ENCODE data around the gene PSRC1.
"Not testable (repeated sequence)": the region's sequence is repeated elsewhere in the genome, so short reads cannot be mapped to it uniquely, and the experiment has no call there.

The PSRC1 gene

DNA sequence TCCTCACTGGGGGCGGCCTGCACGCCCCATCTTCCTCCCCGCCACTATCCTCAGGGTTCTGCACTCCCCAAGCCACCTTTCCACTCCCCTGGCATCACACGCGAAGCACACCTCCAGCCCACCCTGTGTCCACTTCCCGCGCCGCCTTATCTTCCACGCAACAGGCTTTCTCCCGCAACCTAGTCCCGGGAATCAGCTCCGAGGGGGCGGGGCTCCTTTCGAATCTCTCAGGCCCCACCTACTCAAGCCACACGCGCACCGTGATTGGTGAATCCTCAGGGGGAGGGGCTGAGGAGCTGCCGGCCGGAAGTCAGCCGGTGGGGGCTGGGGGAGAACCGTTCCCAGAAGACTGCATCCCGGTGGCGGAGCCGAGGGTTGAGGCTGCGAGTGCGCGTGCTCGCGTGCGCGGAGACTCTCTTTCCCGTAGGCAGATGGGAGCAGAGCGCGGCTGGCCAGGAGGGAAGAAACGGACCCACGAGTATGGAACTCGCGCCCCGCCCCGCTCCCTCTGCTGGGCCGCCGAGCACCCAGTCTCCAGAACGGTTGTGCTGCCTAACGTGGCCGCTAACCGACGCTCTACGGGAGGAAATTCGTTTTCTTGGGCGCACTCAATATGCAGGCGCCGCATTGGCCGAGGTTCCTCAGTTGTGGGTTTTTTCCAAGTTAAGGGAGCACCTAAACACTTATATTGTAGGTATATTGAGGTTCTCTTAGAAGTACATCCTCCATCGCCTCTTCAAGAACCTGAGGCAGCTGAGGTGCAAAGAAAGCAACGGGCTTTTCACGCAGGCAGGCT lies at the start of gene PSRC1:
Gene PSRC1 (minus strand): TSS at position 194 of the 796 bp plus-strand sequence.
- H3K4me3 ChIP-seq (ENCODE audit: low read depth, low read length): peak within 1 kb of the TSS; percentile 69
- DNase-seq (ENCODE audit: low read depth): peak; percentile 88

DNA sequence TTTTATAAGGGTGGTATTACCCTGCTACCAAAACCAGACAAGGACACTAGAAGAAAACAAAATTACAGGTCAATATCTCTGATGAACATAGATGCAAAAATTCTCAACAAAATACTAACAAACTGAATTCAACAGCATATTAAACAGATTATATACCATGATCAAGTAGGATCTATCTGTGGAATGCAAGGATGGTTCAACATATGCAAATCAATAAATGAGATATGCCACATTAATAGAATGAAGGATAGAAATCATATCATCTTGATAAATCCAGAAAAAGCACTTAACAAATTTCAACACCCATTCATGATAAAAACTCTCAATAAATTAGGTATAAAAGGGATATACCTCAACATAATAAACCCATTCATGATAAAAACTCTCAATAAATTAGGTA lies 48.2 kb upstream of the PSRC1 start:
- DNase-seq (ENCODE audit: low read depth): no peak
- H3K4me3 ChIP-seq (ENCODE audit: low read depth, low read length): no peak overlapping the region

DNA sequence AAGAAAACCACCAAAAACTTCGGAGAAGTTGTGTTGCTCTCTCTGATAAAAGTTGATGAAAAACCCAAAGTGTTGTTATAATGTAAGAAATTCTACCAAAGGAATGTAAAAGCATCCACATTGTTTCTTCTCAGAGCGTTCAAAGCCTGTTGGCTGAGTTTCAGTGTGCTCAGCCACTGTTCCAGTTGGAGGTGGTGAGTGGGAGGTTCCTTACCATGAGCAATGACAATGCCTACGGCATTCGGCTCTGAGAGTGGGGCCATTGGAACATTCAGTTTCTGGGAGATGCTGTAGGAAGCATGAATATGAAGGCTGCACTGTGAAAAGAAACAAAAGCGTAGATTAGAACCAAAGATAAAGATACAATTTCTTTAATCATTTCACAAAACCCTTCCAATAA lies 44.3 kb upstream of the PSRC1 start:
- no peak overlapping the region for H3K4me3 ChIP-seq (ENCODE audit: low read depth, low read length)
- DNase-seq (ENCODE audit: low read depth): no peak

DNA sequence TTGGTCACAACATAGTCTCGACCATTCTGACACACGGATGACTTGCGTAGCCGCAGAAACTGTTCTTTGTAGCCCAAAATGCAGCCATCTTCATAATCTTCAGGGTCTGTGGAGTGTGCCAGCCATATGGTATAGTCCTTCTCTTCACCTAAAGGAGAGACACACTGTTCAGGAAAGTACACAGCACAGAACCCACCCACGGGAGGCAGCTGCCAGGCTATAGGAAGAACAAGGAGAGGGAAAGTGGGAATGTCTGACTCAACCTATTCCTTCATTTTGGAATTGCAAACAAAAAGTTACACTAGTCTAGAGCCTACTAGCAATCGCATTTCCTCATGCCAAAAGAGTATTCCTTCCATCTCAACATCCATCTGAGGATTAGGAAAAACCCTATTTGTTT lies 40.0 kb upstream of the PSRC1 start:
- no peak overlapping the region for H3K4me3 ChIP-seq (ENCODE audit: low read depth, low read length)
- no peak for DNase-seq (ENCODE audit: low read depth)

DNA sequence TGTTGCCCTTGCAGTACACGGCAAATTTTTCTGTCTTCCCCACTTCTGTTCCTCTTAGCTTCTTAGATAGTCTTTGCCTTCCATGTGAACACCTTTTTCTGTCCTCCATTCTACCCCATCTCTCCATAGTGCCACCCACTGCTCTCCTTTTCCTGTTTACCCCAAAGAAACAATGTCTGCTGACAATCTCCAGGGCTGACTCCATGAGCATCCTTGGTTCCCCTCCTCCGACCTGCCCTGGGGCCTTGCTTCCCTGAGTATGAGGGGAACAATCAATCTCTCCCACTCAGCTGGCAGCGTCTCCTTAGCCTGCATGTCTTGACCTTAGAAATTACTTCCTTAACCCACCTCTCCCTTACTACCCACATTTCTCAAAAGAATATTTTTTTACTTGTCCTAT lies 36.2 kb upstream of the PSRC1 start:
- DNase-seq (ENCODE audit: low read depth): no peak
- H3K4me3 ChIP-seq (ENCODE audit: low read depth, low read length): no peak overlapping the region

DNA sequence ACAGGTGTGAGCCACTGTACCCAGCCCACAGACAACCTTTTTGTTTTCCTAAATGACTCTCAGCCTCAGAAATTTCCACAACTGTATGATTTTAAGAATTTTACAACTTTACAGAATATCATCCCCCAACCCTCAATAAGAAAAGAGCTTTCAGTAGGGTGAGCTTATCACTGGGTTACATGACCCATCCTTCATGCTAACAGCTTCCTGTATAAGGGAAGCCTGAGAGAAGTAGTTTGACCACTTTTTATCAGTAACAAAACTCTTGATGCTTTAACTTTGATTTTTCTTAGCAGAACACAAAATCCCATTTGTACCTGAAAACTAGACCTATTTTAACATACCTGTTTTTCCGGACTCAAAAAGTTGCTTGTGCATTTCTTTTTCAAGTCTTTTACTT lies 33.6 kb upstream of the PSRC1 start:
- H3K4me3 ChIP-seq (ENCODE audit: low read depth, low read length): no peak overlapping the region
- no peak for DNase-seq (ENCODE audit: low read depth)

DNA sequence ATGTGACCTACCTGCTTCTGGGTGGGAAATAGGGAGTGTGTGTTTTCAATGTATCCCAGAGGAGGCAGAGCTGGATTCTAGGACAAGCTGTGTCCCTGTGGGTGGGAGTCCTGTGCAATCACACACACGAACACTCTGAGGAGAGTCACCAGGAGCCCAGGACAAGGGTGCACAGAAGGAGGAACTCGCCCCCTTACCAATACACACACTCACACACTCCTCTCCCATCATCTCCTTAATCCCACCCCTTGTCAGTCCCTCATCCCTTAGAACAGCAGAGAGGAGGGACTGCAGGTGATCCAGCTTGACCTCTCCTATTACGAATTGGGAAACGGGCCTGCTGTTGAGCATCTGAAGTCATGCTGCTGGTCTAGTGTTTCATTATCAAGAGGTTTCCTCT lies 32.3 kb upstream of the PSRC1 start:
- DNase-seq (ENCODE audit: low read depth): no peak

DNA sequence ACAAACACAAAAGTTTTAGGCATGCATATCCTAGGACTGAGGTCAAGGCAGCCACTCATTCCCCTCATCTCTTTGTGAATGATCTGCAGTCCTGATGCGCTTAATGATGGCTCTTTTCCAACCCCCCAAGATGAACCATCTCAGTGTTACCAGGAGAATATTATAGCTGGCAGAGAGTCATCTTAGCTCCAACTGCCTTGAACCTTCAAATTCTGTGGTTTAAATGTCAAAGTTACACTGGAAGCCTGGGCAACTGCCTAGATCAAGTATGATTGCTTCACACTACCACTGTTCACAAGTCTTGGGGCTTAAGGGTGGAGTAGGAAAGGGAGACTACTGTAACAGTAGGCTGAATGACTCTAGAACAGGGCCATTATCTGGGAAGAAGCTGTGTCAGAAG lies 31.9 kb upstream of the PSRC1 start:
- DNase-seq (ENCODE audit: low read depth): peak; percentile 61

More for the DNA sequence above, 32.3 kb upstream of the PSRC1 start:
- no peak overlapping the region for H3K4me3 ChIP-seq (ENCODE audit: low read depth, low read length)

DNA sequence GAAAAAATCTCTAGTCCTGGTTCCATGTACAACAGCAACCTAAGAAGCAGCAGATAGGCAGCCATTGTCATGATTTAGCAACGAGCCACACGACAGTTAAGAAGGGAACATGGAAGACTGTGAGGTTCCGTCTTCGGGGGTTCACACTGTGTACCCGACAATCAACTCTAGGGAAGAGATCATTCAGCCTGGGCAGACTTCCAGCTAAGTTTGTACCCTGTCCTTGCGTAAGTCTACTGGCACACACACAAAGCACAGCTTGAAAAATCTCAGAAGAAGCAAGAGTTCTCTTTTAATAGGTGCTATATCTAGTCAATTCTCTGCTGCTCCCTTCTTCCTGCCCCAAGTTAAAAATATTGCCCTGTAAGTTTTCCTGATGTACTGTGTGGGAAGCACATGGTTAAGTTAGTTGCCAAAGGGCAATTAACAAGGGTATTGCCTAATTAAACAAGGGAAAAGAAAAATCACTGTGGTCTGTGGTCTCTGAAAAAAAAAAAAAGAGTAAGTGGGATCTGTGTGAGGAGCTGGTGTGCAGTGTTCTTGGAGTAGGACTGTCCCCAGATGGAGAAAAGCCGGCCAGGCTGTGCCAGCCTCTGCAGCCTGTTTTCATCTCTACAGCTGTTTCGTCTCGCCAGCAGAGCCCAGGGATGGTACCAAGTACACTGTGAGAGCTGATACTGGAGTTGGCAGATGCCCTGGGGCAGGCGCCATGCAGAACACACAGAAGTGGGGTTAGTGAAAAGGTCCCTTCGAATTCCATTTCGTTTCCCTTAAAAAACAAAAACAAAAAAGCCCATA lies 30.2 kb upstream of the PSRC1 start:
- no peak overlapping the region for H3K4me3 ChIP-seq (ENCODE audit: low read depth, low read length)
- DNase-seq (ENCODE audit: low read depth): peak; percentile 27

More for the DNA sequence above, 31.9 kb upstream of the PSRC1 start:
- H3K4me3 ChIP-seq (ENCODE audit: low read depth, low read length): no peak overlapping the region

DNA sequence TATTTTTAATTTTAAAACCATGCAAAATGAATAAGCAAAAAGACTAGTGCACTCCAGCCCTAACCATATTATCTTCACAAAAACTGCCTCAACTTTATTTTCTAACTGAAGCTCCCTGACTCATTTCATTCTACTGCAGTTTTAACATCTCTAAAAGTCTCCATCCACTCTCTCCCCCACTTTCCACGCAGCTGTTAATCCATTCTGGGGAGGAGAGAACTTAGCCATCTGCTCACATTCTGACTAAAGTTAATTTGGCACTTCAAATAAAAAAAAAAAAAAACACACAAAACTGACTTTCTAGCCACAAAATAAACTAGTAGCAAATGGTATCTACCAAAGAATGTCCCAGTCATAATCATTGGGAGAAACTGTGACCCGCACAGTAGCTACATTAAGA lies 29.3 kb upstream of the PSRC1 start:
- DNase-seq (ENCODE audit: low read depth): no peak
- H3K4me3 ChIP-seq (ENCODE audit: low read depth, low read length): no peak overlapping the region

DNA sequence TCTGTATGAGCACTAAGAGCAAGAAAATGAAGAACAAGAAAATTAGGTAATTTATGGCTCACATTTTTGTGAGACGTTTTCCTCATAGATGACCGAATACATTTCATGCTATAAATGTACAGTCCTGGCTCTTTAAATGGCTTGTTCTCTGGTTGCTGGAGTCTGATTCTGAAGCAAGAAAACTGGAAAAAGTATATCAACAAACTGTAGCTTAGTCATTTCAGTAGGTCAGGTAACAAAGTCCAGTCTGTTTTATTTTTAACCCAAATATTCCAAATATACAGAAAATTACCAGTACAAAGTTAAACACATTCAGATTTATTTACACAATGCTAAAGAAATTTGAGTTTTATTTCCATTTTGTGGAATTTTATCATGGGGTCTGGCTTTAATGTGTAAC lies 26.4 kb upstream of the PSRC1 start:
- H3K4me3 ChIP-seq (ENCODE audit: low read depth, low read length): no peak overlapping the region
- no peak for DNase-seq (ENCODE audit: low read depth)

DNA sequence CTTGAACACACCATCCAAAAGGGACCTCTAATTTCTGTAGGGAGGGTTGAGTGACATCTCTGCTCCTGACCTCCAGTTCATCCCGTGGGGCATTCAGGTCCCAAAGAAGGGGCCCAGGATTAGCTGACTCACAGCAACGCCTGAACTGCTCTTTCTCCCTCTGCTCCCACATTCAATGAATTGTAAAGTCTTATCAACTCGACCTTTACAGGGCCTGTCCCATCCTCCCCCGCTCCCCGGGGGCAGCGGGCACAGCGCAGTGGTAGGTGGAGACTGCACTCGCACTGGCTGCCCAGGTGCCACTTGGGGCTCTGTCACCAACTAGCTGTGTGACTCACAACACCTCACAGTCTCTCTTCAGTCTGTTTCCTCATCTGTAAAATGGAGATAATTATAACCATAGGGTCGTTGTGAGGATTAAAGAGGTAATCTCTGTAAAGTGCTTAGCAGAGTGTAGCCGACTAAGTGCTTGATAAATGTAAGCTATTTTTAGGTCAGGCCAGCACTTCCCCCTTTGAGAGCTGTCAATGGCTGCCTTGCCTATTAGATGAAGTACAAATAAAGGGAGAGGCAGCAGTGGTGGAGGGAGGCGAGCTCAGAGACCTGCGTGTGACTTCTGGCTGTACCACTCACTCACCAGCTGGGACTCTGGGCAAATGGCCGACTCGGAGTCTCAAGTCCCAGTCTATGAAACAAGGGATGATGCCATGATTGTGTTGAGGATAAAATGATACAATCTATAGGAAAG lies 24.5 kb upstream of the PSRC1 start:
- no peak overlapping the region for H3K4me3 ChIP-seq (ENCODE audit: low read depth, low read length)
- DNase-seq (ENCODE audit: low read depth): no peak

DNA sequence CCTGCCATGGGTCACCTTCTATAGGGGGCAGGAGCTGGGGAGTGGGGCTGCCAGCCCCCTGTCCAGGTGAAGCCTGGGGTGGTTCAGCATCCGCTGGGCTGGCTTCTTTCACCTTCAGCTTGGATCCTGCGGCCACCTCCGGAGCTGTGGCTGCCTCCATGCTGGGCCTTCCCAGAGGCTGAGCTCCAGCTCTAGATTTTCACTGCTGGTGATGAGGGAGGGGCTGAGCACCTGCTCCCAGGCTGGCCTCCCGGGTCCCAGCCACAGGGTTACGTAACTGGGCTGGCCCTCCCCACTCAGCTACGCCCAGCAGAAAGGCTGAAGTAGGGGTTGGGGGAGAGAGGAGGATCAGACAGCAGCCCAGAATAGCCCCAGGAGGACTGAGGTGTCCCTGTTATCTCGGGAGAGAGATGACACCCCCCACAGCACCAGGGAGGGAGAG lies 23.9 kb upstream of the PSRC1 start, which contains the start of gene MYBPHL:
Gene MYBPHL (minus strand): TSS at position 180 of the 442 bp plus-strand sequence. CDS start 20 bp downstream, at position 160.
- no peak for DNase-seq (ENCODE audit: low read depth)
- H3K4me3 ChIP-seq (ENCODE audit: low read depth, low read length): no peak within 1 kb of the TSS

DNA sequence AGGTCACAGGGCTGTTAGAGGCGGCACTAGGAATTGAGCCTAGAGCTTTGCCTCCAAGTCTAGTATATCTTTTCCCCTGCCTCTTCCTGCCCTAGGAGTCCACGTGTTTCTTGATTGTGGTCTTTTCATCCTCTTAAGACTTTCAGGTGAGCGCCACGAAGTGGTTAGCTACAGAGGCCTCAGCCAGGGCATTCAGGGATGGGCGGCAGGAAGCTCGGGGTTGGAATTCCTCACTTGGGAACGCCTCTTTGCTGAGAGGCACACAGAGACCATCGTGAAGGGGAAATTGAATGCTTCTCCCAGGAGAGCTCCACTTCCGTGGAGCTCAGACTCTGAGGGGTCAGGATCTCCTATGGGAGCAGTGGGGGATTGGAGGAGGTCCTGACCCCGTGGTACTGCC lies 23.0 kb upstream of the PSRC1 start:
- not testable (repeated sequence) for H3K4me3 ChIP-seq (ENCODE audit: low read depth, low read length); DNase-seq (ENCODE audit: low read depth)

DNA sequence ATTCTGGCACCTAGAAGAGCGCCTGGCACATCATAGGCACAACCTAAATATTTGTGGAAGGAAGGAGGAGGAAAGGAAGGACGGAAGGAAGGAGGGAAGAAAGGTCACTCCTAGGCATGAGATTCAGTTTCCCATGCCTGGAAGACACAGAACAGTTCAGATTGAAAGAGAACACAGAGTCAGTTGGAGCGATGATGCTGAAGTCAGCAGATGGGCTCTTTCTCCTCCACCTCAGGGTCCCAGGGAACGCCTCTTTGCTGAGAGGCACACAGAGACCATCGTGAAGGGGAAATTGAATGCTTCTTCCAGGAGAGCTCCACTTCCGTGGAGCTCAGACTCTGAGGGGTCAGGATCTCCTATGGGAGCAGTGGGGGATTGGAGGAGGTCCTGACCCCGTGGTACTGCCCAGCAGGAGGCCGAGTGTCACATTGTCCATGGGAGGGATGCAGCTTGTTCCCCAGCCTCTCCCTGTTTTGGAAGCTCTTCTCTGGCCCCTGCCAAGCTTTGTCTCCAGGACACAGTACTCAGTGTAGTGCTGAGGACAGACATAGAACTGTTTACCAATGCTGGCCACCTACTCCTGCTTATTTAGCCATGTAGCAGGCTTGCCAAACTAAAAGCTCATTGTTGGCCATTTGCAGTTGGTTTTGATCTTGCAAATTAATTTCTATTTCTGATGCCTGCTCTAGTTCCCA lies 21.4 kb upstream of the PSRC1 start:
- H3K4me3 ChIP-seq (ENCODE audit: low read depth, low read length): no peak overlapping the region
- DNase-seq (ENCODE audit: low read depth): no peak

DNA sequence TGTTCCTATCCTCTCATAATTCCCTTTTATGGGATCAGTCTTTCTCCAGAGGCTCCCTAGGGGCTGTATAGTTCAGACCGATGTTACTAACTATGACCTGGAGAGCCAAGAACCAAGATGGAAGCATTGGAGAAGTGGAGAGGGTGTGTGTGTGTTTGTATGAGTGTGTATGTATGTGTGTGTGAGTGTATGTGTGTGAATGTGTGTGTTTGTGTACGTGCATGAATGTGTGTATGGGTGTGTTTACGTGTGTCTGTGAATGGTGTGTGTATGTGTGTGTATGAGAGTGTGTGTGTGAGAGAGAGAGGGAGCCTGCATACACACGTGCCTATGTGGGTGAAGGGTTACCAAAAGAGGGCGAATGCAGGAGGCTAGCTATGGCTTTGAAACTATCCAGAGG lies 18.9 kb upstream of the PSRC1 start:
- no peak for DNase-seq (ENCODE audit: low read depth)
- no peak overlapping the region for H3K4me3 ChIP-seq (ENCODE audit: low read depth, low read length)

DNA sequence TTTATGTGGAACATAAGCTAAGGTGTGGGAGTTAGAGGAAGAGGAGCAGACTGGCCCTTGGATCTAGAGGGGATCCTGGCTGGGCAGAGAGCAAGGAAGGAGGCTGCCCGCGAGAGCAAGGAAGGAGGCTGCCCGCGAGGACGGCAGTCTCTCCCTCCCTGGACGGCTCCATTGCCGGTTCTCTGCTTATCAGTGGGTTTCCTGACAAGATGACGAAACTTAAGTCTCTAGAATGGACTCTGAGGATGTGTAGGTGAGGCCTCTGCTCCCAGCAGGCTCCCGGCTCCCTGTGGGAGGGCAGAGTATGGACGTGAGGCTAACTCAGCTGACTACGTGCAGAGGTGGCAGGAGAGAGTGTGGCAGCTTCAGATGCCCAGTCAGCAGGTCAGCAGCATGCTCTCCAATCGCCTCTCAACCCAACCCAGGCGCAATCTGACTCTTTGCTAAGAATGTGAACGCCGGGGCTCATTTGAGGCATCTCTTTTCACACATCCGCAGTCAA lies 17.8 kb upstream of the PSRC1 start:
- H3K4me3 ChIP-seq (ENCODE audit: low read depth, low read length): no peak overlapping the region
- DNase-seq (ENCODE audit: low read depth): no peak

DNA sequence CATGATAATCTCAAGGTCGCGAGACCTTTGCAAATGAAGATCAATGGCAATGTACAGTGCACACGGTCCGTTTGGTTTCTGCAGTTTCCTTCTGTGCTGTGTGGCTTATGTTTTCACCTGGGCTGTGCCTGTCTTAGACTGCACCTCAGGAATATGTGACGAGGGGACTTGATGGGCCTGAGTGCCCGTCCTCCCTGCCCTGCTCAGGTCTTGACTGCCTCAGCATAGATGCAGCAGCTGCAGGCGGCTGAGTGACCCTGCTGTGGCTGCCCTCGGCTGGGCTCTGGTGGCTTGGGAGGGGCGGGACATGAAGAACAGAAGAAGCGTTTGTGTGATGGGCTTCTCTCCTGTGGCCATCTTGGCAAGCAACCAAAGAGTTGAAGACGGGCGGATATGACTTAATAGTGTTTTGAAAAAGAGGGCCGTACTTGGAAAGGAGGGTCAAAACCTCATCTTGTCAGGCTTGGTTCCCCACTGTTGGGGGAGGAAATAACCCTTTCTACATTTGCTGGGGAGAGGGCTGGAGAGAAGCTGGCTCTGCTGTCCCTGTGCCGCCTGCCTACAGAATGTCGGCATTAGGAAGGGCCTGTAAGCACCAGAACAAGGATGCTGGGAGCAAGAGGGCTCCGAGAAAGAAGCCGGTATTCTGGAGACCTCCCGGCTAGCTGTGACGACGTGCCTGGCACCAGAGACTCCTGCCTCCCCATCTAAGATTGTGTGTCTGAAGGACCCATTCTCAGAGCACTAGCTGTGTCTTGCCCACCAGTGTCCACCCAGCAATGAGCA lies 16.8 kb upstream of the PSRC1 start:
- peak; percentile 73 for DNase-seq (ENCODE audit: low read depth)
- H3K4me3 ChIP-seq (ENCODE audit: low read depth, low read length): no peak overlapping the region

Data from skeletal muscle cell (primary cell).